SH-SY5Y (cell line): ENCODE data around the gene CARD9.

ENCODE experiments used
- GATA2 ChIP-seq: IDR thresholded peaks from 2 replicates; pipeline ENCODE4 v1.6.1; 2011; ENCODE audit warnings: mild to moderate bottlenecking, low read depth, low read length
- GATA3 ChIP-seq: IDR thresholded peaks from 2 replicates; pipeline ENCODE4 v1.6.1; 2011; ENCODE audit warnings: low read depth, mild to moderate bottlenecking, low read length, moderate library complexity

GRCh38 chr9:136370037-136370436 lies 3.4 kb downstream of the CARD9 start:
- TF ChIP-seq GATA2 = no peak
- TF ChIP-seq GATA3 = no peak
